Right lung (tissue), 5 donors: ENCODE data around the gene NHLRC4. TPM values are rescaled to one million over a fixed set of nuclear protein-coding genes. Genes with fewer than 3 reads are reported as not detected.

Source experiments
- DNase-seq, 2 donors: peaks; one replicate each; pipeline ENCODE4 v3.0.0-alpha.2; 2013
- polyA plus RNA-seq, 5 donors: library from polyadenylated mRNA; unstranded; fragments of 120-200 nt; gene quantifications; one replicate each; pipeline versions ENCODE4 v1.2.1 to v1.2.3, GENCODE V29; 2013; ENCODE audit warnings: inconsistent platforms in 1 of 5, low replicate concordance in 1 of 5; ENCODE audit not compliant: insufficient read length in 5 of 5, insufficient read depth in 1 of 5

Gene NHLRC4
- polyA plus RNA-seq, 5 donors, result 1.5 to 4.9 (median 2.9) TPM

- no peak for DNase-seq
Measured at GRCh38 chr16:564690-565418, 2.0 kb upstream of the NHLRC4 start.

- no peak for DNase-seq
Measured at GRCh38 chr16:565419-566330, 1.1 kb upstream of the NHLRC4 start.

- DNase-seq, result no peak
Measured at GRCh38 chr16:567373-568256, 810 bp downstream of the NHLRC4 start.

- no peak for DNase-seq
Measured at GRCh38 chr16:568401-569258, 1.8 kb downstream of the NHLRC4 start.

GRCh38 chr16:569445-570254 is 2.8 kb downstream of the NHLRC4 start, which contains the start of gene PIGQ:
Gene PIGQ (plus strand): TSS chr16:569968. CDS start chr16:574075, 4,107 bp downstream.
- peak; percentile 45 to 76 for DNase-seq

- no peak for DNase-seq
Measured at GRCh38 chr16:572865-573650, 6.3 kb downstream of the NHLRC4 start.

GRCh38 chr16:574021-574760 is 7.4 kb downstream of the NHLRC4 start:
- DNase-seq, result no peak

- no peak for DNase-seq
Measured at GRCh38 chr16:575354-576196, 8.8 kb downstream of the NHLRC4 start.

GRCh38 chr16:576197-576822 is 9.5 kb downstream of the NHLRC4 start:
- no peak for DNase-seq

- DNase-seq, result no peak
Measured at GRCh38 chr16:576823-577201, 10.0 kb downstream of the NHLRC4 start.

- DNase-seq, result no peak
Measured at GRCh38 chr16:577796-578195, 11.0 kb downstream of the NHLRC4 start.

- DNase-seq, result no peak
Measured at GRCh38 chr16:578232-578869, 11.5 kb downstream of the NHLRC4 start.

GRCh38 chr16:578870-579405 is 12.1 kb downstream of the NHLRC4 start:
- no peak for DNase-seq

GRCh38 chr16:580141-580945 is 13.5 kb downstream of the NHLRC4 start:
- DNase-seq, result no peak

- DNase-seq, result no peak
Measured at GRCh38 chr16:580946-581498, 14.2 kb downstream of the NHLRC4 start.
